CD4-positive, alpha-beta T cell (primary cell): ENCODE data around the gene ARHGEF10L. TPM values are rescaled to one million over a fixed set of nuclear protein-coding genes. Genes with fewer than 3 reads are reported as not detected.
"Not testable (repeated sequence)": the region's sequence is repeated elsewhere in the genome, so short reads cannot be mapped to it uniquely, and the experiment has no call there.

ENCODE experiments used
- ATAC-seq: fragments of 200-7000 bp; cut with Tn5 transposase; one replicate; pipeline ENCODE4 v1.10.0; 2022; ENCODE audit warnings: mild to moderate bottlenecking; ENCODE audit not compliant: poor library complexity
- CTCF ChIA-PET: fragments of 350-600 bp; sonication (Branson Sonifier 250); formaldehyde crosslinking; loops from one replicate; lab custom pipeline; 2021; ENCODE audit warnings: antibody characterized with exemption, inconsistent platforms; lab: Charles Lee
- POLR2A ChIA-PET: fragments of 350-600 bp; sonication (Branson Sonifier 250); formaldehyde crosslinking; loops from one replicate; lab custom pipeline; 2021; ENCODE audit warnings: antibody characterized with exemption, inconsistent platforms; lab: Charles Lee
- DNase-seq, 14 experiments: peaks; one replicate each; pipeline ENCODE4 v3.0.0-alpha.2; 2013 to 2020; ENCODE audit warnings: mixed read lengths in 2 of 14
- H3K27ac ChIP-seq, 2 donors: one replicate each; pipeline versions ENCODE4 v1.5.1 to v1.7.0; 2013; ENCODE audit warnings: low read length in 2 of 2, low read depth in 1 of 2, mild to moderate bottlenecking in 1 of 2
- H3K27me3 ChIP-seq, 2 experiments: 1 replicate in 1 of 2; 2 replicates in 1 of 2; pipeline versions ENCODE4 v1.6.1 to v1.7.0; 2013; ENCODE audit warnings: low read length in 2 of 2, control low read depth in 1 of 2, mild to moderate bottlenecking in 1 of 2, moderate library complexity in 1 of 2; ENCODE audit not compliant: insufficient read depth in 2 of 2, control insufficient read depth in 1 of 2
- H3K36me3 ChIP-seq: one replicate; pipeline ENCODE4 v1.6.1; 2013; ENCODE audit warnings: low read length, control low read depth; ENCODE audit not compliant: insufficient read depth
- H3K4me1 ChIP-seq: one replicate; pipeline ENCODE4 v1.6.1; 2013; ENCODE audit warnings: low read length, control low read depth; ENCODE audit not compliant: insufficient read depth
- H3K4me3 ChIP-seq: one replicate; pipeline ENCODE4 v1.5.1; 2013; ENCODE audit warnings: mild to moderate bottlenecking, low read length, moderate library complexity
- H3K9me3 ChIP-seq, 2 experiments: 1 replicate in 1 of 2; 2 replicates in 1 of 2; pipeline versions ENCODE4 v1.6.1 to v1.7.0; 2013; ENCODE audit warnings: low read length in 2 of 2, mild to moderate bottlenecking in 2 of 2, control low read depth in 1 of 2, moderate library complexity in 1 of 2; ENCODE audit not compliant: control insufficient read depth in 1 of 2, insufficient read depth in 1 of 2
- H3K27ac Mint-ChIP-seq: one replicate; pipeline ENCODE4 v1.8.0; 2020; ENCODE audit warnings: mixed read lengths
- H3K27me3 Mint-ChIP-seq: one replicate; pipeline ENCODE4 v1.8.0; 2021; ENCODE audit warnings: mixed read lengths
- H3K36me3 Mint-ChIP-seq: one replicate; pipeline ENCODE4 v1.8.0; 2021; ENCODE audit warnings: low read depth, mixed read lengths
- H3K4me1 Mint-ChIP-seq: one replicate; pipeline ENCODE4 v1.8.0; 2021; ENCODE audit warnings: low read depth, mixed read lengths
- H3K4me3 Mint-ChIP-seq: one replicate; pipeline ENCODE4 v1.8.0; 2020; ENCODE audit warnings: mild to moderate bottlenecking, mixed read lengths
- H3K9me3 Mint-ChIP-seq: one replicate; pipeline ENCODE4 v1.8.0; 2020; ENCODE audit warnings: mixed read lengths
- intact Hi-C, 2 experiments: fragments of 100-400 bp; cut with DNase I in 1 of 2; cut with micrococcal nuclease in 1 of 2; formaldehyde crosslinking; loops; one replicate each; pipeline versions ENCODE4 v1.15.1 to v1.9.0; 2023 to 2025; cut with DNase I, micrococcal nuclease
- total RNA-seq, 174 experiments: library from RNA in 2 of 174; stranded (reverse) in 2 of 174; gene quantifications; one replicate each; pipeline ENCODE4 v1.2.3 and lab custom pipeline; 2021 to 2026
- TF ChIP-seq, protein P1 (sequence below): fragments of 200-600 bp; IDR thresholded peaks from one replicate; pipeline ENCODE4 v1.8.0; 2022; ENCODE audit warnings: antibody characterized with exemption, mild to moderate bottlenecking

ARHGEF10L gene
- total RNA-seq, 2 experiments from 2014 or later: 0.11 to 0.22 TPM

DNA sequence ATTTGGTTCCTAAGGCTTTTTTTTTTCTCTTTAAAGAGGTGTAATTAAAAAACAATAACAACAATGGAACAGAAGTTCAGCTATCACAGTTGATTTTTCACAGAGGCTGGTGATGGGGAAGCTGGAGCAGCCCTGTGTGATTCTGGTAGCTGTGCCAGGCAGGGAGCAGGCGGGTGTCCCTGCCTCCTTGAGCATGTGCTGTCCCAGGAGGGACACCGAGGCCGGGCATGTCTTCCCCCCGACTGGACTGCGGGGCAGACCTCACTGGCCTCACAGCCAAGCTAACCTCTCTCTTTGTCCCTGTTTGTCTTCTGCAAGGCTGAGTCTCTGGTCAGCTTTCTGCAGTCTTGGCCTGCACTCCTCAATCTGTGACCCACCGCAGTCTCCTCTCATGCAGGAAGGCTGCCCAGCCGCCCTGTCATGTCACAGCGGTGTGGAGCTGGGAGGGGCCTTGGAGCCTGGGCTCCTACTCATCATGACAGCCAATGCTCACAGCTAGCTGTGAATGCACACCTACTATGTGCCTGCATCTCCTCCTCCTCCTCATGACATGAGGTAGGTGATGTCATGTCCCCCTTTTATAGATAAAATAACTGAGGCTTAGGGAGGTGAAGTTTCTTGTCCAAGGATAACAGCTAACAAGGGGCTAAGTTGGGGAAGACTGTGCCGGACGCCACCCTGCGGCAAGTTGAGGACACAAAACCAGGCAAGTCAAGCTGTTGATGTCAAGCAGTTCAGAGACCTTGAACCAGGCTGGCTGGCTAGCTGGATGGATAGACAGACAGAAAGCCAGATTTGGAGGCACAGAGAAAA, 205.4 kb downstream of the ARHGEF10L start:
- POLR2A ChIA-PET: no interaction called here
- ATAC-seq (no peak), DNase-seq (no peak)
- Histone ChIP-seq H3K4me1 (no peaks in the 10 kb centered on the region), H3K27me3 (peaks cover 7 to 8% of the 10 kb centered on the region in 2 experiments), H3K36me3 (no peaks in the 10 kb centered on the region), H3K4me3 (no peak overlapping the region), H3K9me3 (peaks cover 0 to under 1% of the 10 kb centered on the region in 2 experiments), H3K27ac (no peak overlapping the region)
- H3K27me3 Mint-ChIP-seq: peaks cover 31% of the 10 kb centered on the region
- H3K4me1 Mint-ChIP-seq: no peaks in the 10 kb centered on the region
- TF ChIP-seq, protein P1, sequence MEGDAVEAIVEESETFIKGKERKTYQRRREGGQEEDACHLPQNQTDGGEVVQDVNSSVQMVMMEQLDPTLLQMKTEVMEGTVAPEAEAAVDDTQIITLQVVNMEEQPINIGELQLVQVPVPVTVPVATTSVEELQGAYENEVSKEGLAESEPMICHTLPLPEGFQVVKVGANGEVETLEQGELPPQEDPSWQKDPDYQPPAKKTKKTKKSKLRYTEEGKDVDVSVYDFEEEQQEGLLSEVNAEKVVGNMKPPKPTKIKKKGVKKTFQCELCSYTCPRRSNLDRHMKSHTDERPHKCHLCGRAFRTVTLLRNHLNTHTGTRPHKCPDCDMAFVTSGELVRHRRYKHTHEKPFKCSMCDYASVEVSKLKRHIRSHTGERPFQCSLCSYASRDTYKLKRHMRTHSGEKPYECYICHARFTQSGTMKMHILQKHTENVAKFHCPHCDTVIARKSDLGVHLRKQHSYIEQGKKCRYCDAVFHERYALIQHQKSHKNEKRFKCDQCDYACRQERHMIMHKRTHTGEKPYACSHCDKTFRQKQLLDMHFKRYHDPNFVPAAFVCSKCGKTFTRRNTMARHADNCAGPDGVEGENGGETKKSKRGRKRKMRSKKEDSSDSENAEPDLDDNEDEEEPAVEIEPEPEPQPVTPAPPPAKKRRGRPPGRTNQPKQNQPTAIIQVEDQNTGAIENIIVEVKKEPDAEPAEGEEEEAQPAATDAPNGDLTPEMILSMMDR: no peak
- intact Hi-C loops: no loop called here
- no peak overlapping the region for H3K27ac Mint-ChIP-seq
- CTCF ChIA-PET: no interaction called here
- H3K36me3 Mint-ChIP-seq: no peaks in the 10 kb centered on the region
- H3K4me3 Mint-ChIP-seq: no peak overlapping the region
- H3K9me3 Mint-ChIP-seq: no peaks in the 10 kb centered on the region

GRCh38 chr1:17745479-17745955, 206.0 kb downstream of the ARHGEF10L start:
- intact Hi-C loops: no loop called here
- Histone ChIP-seq H3K27me3 (peaks cover 7 to 8% of the 10 kb centered on the region in 2 experiments), H3K4me3 (no peak overlapping the region), H3K9me3 (peaks cover 0 to under 1% of the 10 kb centered on the region in 2 experiments), H3K27ac (no peak overlapping the region), H3K4me1 (no peaks in the 10 kb centered on the region), H3K36me3 (no peaks in the 10 kb centered on the region)
- H3K27ac Mint-ChIP-seq: no peak overlapping the region
- no peaks in the 10 kb centered on the region for H3K9me3 Mint-ChIP-seq
- H3K4me3 Mint-ChIP-seq: no peak overlapping the region
- ChIA-PET CTCF (no interaction called here), POLR2A (no interaction called here)
- no peaks in the 10 kb centered on the region for H3K36me3 Mint-ChIP-seq
- H3K27me3 Mint-ChIP-seq: peaks cover 32% of the 10 kb centered on the region
- TF ChIP-seq, protein P1: no peak
- no peaks in the 10 kb centered on the region for H3K4me1 Mint-ChIP-seq
- ATAC-seq (no peak), DNase-seq (no peak)

- H3K27ac Mint-ChIP-seq, H3K4me1 ChIP-seq, H3K4me1 Mint-ChIP-seq, H3K36me3 Mint-ChIP-seq, H3K9me3 ChIP-seq, ATAC-seq, DNase-seq, CTCF ChIA-PET, POLR2A ChIA-PET, H3K36me3 ChIP-seq, H3K27me3 ChIP-seq, H3K27ac ChIP-seq, H3K4me3 Mint-ChIP-seq, H3K9me3 Mint-ChIP-seq, intact Hi-C loops, H3K4me3 ChIP-seq: not testable (repeated sequence)
- peaks cover 26% of the 10 kb centered on the region for H3K27me3 Mint-ChIP-seq
Measured at GRCh38 chr1:17746281-17746680, 206.8 kb downstream of the ARHGEF10L start.
